Activated CD8-positive, alpha-beta memory T cell treated with anti-CD3 and anti-CD28 coated beads for 1 hour (primary cell): ENCODE measurements around the gene NPHP4.

Source experiments
- DNase-seq, 2 donors: peaks; one replicate each; pipeline ENCODE4 v3.0.0-alpha.2; 2020; ENCODE audit warnings: low read depth in 1 of 2; ENCODE audit errors: extremely low read depth in 1 of 2

Gene NPHP4

GRCh38 chr1:5975133-5975880 is 16.9 kb downstream of the NPHP4 start:
- DNase-seq: no peak

- no peak for DNase-seq
Observed at GRCh38 chr1:5974631-5975030, 17.6 kb downstream of the NPHP4 start.

- no peak for DNase-seq
Observed at GRCh38 chr1:5973771-5974170, 18.5 kb downstream of the NPHP4 start.

- DNase-seq: no peak
Observed at GRCh38 chr1:5972198-5972520, 20.1 kb downstream of the NPHP4 start.

- DNase-seq: no peak
Observed at GRCh38 chr1:5971471-5972197, 20.6 kb downstream of the NPHP4 start.

- DNase-seq: no peak
Observed at GRCh38 chr1:5970610-5971273, 21.5 kb downstream of the NPHP4 start.

- DNase-seq: no peak
Observed at GRCh38 chr1:5969168-5969567, 23.1 kb downstream of the NPHP4 start.

- no peak for DNase-seq
Observed at GRCh38 chr1:5968161-5968736, 24.0 kb downstream of the NPHP4 start.

- DNase-seq: no peak
Observed at GRCh38 chr1:5967351-5968160, 24.7 kb downstream of the NPHP4 start.

- DNase-seq: no peak
Observed at GRCh38 chr1:5966543-5967205, 25.6 kb downstream of the NPHP4 start.

- DNase-seq: no peak
Observed at GRCh38 chr1:5965586-5966131, 26.6 kb downstream of the NPHP4 start.

GRCh38 chr1:5962265-5963105 is 29.7 kb downstream of the NPHP4 start:
- no peak for DNase-seq

GRCh38 chr1:5961601-5962000 is 30.6 kb downstream of the NPHP4 start:
- no peak for DNase-seq

- no peak for DNase-seq
Observed at GRCh38 chr1:5960336-5960735, 31.9 kb downstream of the NPHP4 start.

- no peak for DNase-seq
Observed at GRCh38 chr1:5959667-5960230, 32.5 kb downstream of the NPHP4 start.

GRCh38 chr1:5959087-5959486 is 33.1 kb downstream of the NPHP4 start:
- no peak for DNase-seq

- no peak for DNase-seq
Observed at GRCh38 chr1:5956022-5956830, 36.0 kb downstream of the NPHP4 start.

GRCh38 chr1:5955479-5955977 is 36.7 kb downstream of the NPHP4 start:
- no peak for DNase-seq
